Measurements from ENCODE around the gene STUM.
A peak's percentile ranks its signal among the peaks of the same experiment; 100 is the strongest.
"Not testable (repeated sequence)": the region's sequence is repeated elsewhere in the genome, so short reads cannot be mapped to it uniquely, and the experiment has no call there.

Gene STUM, protein sequence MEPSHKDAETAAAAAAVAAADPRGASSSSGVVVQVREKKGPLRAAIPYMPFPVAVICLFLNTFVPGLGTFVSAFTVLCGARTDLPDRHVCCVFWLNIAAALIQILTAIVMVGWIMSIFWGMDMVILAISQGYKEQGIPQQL

DNA sequence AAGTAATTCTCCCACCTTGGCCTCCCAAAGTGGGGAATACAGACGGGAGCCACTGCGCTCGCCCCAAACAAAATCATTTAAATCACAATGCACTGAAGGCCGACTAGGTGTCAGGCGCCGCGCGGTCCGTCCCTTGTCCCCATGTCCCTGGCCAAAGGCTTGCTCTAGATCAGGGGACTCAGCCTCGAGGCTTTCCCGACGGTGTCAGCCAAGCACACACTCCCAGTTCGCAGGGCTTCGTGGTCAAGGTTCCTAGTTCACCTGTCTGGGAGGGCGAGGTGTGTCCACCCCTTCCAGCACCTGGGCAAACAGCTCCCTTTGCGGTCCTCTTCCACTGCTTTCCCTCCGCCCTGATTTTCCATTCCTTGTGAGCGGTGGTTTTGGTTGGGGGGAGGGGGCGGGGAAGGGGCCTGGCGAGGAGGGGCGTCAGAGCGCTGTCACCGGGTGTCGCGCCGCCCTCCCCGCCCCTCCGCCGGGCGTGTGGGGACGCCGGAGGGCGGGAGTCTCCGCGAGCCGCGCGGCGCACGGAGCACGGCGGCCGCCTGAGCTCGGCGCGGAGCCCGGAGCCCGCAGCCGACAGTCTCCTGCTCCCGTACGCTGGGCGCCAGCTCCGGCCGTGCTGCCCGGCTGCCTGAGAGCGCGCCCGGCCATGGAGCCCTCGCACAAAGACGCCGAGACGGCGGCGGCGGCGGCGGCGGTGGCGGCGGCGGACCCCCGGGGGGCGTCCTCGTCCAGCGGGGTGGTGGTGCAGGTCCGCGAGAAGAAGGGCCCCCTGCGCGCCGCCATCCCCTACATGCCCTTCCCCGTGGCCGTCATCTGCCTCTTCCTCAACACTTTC lies at the start of gene STUM:
TSS of gene STUM (plus strand) at position 509 of the 838 bp plus-strand sequence. CDS start at position 650, 141 bp downstream.
- DNase-seq, result peak; percentile 65

DNA sequence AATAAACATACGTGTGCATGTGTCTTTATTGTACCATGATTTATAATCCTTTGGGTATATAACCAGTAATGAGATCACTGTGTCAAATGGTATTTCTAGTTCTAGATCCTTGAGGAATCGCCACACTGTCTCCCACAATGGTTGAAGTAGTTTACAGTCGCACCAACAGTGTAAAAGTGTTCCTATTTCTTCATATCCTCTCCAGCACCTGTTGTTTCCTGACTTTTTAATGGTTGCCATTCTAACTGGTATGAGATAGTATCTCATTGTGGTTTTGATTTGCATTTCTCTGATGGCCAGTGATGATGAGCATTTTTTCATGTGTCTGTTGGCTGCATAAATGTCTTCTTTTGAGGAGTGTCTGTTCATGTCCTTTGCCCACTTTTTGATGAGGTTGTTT lies 48.9 kb upstream of the STUM start:
- not testable (repeated sequence) for DNase-seq

DNA sequence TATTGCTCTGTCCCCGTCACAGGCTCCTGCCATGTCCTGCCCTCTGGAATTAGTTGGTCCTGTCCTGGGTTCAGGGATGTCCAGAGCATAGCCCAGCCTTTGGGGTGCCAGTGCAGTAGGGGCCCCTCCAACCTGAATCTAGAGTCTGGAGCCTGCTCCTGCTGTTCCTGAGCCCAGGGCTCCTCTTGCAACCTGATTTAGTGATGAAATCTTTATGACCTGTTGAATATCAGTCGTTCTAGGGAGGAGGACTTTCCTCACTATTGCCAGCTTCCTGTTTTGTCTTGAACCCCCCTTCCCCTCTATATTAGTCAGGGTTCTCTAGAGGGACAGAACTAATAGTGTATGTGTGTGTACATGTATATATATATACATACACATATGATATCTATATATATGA lies 42.5 kb upstream of the STUM start:
- no peak for DNase-seq

DNA sequence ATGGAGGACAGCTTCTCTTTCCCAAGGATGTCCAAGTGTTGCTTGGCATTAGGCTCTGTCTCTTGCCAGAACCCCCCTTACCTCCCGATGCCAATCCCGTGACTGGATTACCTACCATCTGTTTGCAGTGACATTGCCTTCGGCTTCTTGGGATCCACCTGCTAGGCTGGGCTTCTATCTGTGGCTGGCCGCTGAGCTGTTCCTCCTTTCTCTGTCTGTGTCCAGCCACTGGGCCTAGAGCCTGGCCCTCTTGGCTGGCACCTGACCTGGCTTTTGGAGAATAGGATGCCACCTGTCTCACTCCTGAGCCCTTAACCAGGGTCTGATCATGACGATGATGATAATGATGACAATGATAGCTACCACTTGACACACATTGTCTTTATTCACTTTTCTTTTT lies 41.6 kb upstream of the STUM start:
- DNase-seq, result no peak

DNA sequence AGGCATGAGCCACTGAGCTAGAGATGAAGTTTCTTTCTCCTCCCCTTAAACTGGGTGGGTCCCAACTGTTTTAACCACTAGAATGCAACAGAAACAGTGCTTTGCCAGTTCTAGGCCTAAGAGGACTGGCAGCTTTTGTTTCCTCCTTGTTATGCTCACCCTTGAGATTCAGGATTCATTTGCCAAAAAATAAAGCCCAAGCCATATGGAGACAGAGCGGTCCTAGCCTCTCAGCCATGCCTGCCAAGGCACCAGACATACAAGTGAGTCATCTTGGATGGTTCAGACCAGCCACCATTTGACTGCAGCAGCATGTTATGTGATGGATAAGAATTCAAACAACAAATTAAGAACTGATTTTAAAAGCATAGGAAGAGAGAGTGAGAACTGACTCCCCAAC lies 38.1 kb upstream of the STUM start:
- DNase-seq, result no peak

DNA sequence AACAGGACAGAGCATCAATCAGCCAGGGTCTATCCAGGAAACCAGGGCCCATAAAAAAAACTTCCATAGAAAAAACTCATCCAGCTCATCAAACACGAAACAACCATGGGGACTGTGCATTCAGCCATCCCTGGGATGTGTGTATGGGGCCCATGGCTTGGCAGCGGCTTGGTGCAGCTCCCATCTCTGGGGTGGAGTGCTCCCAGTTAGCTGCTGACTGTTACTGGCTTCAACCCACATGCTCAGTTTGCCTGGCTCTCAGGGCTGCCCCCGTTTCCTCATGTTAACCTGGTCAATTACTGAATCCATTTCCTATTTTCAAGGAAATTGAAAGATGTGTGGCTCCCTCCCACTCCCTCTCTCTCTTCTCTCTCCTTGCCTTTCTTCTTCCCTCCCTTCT lies 37.3 kb upstream of the STUM start:
- DNase-seq, result no peak

DNA sequence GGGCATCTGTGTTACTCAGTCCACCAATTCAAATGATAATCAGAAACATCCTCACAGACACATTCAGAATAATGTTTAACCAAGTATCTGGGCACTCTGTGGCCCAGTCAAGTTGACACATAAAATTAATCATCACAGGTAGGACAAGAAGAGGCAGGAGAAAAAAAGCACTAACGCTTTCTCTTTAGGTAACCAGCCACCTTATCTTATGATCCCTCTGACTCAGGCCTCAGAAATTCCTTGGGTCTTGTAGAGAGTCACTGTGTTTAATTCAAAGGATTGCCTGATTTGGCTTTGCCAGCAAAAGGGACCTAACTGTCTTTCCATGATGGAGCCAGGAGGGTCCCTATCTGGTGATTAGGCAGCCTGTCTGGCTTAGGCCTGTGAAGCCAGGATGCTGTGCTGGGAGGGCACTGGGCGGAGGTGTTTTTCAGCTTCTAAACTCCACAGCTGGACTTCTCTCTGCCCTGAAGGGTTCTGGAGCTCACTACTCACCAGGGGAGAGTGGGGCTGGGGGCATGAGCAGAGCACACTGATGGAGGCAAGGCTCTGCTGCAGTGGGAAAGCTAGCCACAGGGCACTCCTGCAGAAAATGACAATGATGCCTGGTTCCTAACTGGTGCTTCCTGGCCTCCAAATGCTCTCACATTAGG lies 36.4 kb upstream of the STUM start:
- no peak for DNase-seq

DNA sequence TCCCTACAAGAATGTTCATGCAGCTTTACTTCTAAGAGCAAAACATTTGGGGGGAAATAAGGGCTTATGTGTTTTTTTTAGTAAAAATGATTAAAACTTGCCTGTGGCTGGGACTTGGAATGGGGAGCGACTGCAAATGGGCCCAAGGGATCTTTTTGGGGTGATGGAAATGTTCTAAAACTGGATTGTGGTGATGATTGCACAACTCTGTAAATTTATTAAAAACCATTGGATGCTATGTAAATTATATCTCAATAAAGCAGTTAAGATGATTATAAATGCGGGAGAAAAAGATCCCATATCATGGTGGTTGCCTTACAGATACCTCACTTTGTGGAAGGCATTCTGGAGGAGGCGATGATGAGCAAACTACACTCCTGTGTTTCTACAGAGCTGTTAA lies 30.2 kb upstream of the STUM start:
- DNase-seq, result no peak

DNA sequence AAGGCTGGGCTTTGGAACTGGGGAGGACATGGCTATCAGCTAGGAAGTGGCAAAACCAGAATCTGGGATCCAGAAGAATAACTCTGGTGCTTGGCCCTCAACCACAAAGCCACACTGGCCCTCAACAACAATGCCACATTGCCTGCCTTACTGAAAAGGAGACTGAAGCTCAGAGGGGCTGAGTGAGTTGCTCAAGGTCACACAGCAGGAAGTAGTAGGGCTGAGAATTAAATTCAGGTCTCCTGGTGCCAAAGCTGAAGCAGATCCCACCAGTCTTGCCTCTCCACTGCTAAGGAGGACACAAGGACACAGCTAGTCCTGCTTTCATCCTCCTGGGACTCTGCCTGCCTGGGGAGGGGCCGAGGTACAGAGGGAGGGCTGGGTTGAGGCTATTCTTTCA lies 29.4 kb upstream of the STUM start:
- DNase-seq, result no peak

DNA sequence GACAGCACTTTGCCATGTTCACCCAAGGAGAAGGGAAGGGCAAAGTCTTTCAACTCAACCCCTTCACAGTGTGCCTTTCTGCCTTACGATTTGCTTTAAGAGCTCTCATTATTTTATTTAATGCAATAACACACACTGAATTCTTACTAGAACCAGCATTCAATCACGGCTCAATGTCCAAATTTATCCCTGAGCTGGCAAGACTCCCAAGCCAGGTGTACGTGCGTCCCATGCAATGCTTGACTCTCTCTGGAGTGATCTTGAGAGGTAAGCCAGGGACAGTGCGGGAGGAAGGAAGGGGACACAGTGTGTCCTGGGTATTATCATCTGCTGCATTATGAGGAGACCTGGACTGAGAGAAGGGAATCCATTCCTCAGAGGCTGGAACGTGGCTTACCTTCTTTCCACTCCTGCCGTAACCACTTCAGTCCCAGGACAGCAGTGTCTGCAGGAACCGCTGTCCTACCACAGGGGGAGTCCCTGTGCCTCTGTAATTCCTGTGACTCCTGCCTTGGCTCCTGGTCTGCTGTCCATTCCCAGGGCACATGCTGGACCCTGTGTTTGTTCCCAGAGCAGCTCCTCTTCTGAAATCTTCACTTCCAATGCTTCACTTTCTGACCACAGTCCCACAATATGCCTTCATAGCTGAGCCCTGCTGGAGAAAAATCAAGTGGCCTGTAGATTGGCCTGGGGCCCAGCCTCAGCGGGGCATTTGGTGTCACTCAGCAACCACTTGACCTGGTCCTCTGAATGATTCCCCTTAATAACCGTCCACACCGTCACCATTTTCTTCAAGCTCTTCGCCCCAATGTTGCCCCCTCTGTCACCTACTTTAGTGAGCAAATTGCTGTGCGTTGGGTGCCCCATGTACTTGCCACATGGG lies 28.6 kb upstream of the STUM start:
- DNase-seq, result no peak

DNA sequence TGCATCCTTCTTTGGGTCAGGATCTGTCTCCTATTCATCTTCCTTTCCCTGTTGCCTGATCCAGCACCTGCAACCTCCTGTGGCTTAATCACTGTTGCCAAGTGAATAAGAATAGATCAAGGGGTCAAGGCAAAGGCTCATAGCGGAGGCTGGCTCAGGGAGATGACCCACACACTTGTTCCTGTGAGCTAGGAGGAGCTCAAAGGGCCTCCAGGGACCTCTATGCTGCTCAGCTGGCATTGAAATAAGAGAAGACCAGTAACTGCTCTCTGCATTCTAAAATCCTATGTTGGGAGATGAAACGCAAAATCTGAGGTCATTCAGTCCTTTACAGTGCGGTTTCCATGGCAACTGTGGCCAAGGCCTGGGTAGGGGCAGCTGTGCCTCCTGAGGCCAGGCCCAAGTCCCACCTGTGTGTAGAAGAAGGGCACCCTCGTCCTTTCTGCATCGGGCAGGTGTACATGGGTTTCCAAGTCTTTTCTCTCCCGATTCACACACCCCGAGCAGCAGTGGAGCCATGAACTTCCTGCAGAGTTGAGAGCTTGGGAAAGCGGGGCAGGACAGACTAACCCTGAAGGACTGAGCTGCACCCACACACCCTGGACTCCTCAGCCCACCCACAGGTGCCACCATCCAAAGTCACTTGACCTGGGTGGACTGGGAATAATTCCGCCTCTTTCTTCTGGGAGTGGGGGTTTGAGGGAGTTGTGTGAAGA lies 27.8 kb upstream of the STUM start:
- DNase-seq, result no peak

DNA sequence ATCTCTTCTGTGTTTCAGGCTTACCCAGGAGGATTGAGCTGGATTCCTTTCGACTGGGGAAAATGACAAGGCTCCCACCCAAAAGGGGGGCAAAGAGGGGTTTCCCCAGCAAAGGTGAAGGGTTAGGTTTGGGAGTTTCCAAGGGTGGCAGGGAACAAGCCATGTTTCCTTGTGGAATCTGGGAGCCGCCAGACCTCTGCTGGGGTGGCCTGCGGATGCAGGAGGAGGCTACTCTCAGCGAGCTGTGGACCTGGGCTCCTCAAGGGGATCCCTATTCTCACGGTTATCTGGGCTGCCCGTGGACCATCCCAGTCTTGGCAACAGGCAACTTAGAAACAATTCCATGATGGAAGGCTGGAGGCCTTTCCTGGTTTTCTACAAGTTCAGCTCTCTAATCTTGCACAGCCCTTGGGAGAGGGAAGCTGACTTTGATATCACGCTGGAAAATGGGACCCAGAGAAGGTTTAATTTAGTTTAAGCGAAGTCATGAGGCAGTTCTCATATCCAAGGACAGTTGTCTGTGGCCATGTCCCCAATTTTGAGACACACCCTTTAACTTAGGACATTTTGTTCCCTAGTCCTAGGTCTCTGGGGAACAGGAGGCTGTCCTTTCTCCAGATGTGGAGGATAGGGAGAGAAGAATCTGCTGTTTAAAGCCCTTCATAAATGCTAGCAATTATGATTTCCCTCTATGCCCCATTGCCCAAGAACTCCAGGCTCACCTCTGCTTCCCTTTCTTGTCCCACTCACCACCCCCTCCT lies 24.7 kb upstream of the STUM start:
- DNase-seq, result no peak

DNA sequence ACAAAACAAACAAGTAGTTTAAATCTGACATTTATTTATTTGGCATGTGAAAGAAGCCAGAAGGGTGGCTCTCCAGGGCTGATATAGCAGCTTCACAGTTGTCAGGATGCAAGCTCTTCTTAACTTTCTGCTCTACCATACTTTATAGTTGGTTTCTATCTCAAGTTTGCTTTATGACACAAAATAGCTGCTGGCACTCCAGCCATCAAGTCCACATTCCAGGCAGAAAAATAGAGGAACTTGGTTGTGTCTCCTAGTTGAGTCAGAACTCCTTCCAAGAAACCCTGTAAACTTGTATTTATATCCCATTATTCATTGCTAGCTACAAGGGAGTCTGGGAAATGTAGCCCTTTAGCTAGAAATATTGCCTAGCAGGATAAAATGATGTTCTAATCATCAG lies 24.0 kb upstream of the STUM start:
- DNase-seq, result no peak

DNA sequence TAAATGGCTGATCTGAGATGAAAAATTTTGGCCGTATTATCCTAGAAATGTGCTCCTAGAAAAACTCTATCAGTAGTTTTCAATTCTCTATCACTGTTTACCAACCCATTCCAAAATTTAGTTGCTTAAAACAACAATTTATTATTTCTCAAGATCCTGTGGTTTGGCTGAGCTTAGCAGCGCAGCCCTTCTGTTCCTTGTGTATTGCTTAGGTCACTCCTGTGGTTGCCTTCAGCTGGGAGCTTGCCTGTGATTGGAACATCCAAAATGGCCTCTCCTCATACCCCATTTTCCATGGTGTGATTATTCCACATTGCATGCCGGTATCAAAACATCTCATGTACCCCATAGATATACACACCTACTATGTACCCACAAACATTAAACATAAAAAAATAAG lies 22.8 kb upstream of the STUM start:
- no peak for DNase-seq

DNA sequence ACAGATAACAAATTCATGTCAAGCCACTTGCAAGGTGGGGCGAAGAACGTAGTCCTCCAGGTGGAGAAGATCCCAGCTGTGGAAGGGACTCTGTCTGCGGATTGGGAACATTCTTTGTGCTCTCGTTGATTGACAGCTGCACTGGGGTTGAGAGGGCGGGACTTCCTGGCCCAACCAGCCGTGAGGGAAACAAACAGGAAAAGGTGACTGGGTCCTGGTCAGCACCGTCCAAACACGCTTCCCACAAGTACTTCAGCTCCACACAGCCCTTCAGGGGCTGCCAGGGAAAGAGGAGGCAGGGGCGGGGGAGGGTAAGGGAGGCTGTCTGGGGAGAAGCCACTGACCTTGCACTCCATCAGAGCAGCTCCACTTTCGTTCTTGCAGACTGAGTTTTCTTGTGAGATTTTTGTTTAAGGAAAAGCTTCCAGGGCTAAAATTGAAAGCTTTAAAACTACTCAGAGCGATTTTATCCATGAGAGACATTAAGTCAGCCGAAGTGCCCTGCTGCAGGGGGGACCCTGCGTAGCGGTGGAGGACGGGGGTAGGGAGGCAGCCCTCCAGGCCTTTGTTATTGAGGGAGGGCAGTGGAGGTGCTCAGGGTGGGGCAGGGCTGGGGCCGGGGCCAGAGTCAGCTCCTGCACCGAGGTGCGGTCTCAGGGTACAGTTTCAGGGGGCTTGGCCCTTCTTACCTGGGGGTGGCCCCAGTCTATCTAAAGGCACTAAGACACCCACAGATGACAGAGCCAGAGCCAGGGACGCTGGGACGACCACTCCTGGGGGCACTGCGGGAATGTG lies 21.6 kb upstream of the STUM start:
- DNase-seq, result no peak

DNA sequence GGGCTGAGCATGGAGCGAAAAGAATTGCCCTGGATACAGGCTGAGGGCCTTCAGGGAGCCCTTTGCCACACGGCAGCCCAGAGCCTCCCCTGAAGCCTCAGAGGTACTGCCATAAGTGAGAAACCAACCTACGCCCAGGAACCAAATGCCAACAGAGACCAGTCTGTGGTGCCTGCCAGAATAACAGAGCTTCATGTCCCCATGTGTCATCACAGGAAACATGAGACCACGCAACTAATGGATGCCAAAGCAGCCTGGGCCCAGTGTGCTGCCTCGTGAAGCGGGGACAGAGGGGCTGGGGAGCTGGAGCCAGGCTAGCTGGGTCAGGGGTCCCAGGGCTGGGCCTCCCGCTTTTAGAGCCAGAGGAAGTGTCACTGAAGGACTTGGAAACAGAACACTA lies 18.7 kb upstream of the STUM start:
- DNase-seq, result no peak

DNA sequence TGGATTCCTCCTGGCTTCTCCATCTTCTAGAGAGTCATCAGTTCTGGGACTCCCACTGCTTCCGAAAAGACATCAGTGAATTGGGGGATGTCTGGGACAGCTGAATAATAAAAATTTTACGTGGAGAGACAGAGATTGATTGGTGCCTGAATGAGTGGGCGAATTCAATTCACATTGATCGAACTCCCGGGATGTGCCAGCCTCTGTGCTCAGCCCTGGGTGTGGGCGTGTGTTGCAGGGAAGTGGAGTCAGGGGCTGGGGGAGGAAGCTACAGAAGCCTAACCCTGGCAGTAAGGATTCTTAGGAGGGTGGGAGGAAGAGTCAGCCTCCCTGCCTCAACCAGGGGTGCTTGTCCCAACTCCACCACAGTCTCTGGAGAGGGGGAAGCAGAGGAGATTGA lies 18.0 kb upstream of the STUM start:
- DNase-seq, result no peak

DNA sequence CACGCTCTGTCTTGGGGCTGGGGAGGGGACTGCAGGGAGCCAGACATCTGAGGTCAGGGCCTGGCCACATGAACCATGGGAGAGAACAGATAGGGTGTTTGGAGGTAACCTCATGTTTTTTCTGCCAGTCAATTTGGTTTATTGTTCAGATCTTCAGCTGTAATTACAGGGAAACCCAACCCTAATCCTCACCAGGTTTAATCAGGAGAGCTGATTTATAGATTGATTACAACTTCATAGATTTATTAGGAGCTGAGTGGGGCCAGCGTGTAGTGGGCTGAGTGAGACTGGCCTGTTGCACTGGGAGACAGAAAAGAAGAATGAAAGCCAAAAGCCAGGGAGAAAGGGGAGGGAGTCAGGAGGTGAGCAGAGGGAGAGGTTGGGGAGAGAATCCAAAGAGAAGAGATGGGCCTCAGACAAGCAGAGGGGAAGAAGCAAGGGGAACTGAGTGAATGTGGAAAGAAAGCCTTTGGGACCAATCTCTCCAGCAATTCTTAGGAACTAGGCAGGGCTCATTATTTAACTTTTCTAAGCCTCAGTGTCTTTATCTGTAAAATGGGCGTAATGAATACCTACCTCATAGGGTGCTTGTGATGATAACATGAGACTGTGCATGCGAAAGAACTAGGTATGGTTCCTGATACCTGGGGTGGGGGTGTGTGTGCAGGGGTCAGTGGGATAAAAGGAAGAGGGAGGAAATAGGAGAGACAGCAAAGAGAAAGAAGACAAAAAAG lies 17.0 kb upstream of the STUM start:
- DNase-seq, result no peak

DNA sequence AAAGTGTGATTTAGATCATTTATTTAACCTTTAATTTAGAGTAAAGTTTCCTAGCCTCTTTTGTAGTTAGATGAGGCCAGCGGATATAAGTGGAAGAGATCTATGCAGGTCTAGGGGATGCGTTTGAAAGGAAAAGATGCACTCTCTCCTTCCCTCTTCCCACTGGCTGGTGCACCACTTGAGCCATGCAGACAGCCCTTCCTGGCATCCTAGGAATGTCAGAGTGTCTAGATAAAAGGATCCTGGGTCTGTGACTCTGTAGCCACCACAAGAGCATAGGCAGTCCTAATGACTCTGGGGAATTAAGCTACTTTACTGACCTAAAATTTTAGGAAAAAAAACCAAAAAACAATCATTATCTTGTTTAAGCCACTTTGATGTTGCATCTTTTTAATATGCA lies 16.0 kb upstream of the STUM start:
- DNase-seq, result no peak

DNA sequence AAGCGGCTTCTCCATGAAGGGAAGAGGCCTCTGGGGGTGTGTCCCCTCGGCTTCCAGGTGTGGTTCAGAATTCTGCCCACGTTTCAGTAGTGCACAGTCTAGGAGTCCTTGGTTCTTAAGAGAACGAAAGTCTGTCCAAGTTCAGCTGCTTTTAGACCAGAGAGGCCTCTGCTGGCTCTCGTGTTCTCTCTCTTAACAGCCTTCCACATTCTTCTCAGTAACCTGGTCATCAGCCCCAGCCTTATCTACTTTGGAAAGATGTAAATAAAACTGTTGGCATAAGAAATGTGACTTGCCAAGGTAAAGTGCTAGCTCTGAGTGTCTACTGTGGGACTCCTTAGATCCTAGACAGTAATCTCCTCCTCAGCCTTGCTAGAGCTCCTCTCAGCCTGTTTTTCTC lies 15.3 kb upstream of the STUM start:
- no peak for DNase-seq

All from 8988T (cell line).